Embryonic facial prominence (tissue), 1 donor: Measurements from ENCODE around the gene TPP1.
A peak's percentile ranks its signal among the peaks of the same experiment; 100 is the strongest.

ENCODE experiments used
- DNase-seq: peaks from one replicate; pipeline ENCODE4 v3.0.0-alpha.2; 2016; ENCODE audit errors: extremely low spot score

Gene TPP1

GRCh38 chr11:6627762-6628241, 8.6 kb upstream of the TPP1 start:
- no peak for DNase-seq

- DNase-seq, result no peak
Observed at GRCh38 chr11:6626971-6627761, 7.9 kb upstream of the TPP1 start.

GRCh38 chr11:6625832-6626420, 6.7 kb upstream of the TPP1 start:
- DNase-seq, result no peak

GRCh38 chr11:6625156-6625831, 6.1 kb upstream of the TPP1 start:
- DNase-seq, result no peak

GRCh38 chr11:6623391-6624363, 4.5 kb upstream of the TPP1 start:
- no peak for DNase-seq

- no peak for DNase-seq
Observed at GRCh38 chr11:6622261-6623171, 3.3 kb upstream of the TPP1 start.

- no peak for DNase-seq
Observed at GRCh38 chr11:6621711-6622211, 2.5 kb upstream of the TPP1 start.

- DNase-seq, result no peak
Observed at GRCh38 chr11:6620636-6621035, 1.4 kb upstream of the TPP1 start.

- DNase-seq, result no peak
Observed at GRCh38 chr11:6618117-6619003, 862 bp downstream of the TPP1 start.

GRCh38 chr11:6617315-6617781, 1.9 kb downstream of the TPP1 start:
- no peak for DNase-seq

- DNase-seq, result no peak
Observed at GRCh38 chr11:6616596-6617250, 2.5 kb downstream of the TPP1 start.

GRCh38 chr11:6615882-6616585, 3.2 kb downstream of the TPP1 start:
- no peak for DNase-seq

GRCh38 chr11:6615046-6615445, 4.2 kb downstream of the TPP1 start:
- no peak for DNase-seq

- DNase-seq, result no peak
Observed at GRCh38 chr11:6614446-6614845, 4.8 kb downstream of the TPP1 start.

- DNase-seq, result no peak
Observed at GRCh38 chr11:6613496-6613895, 5.7 kb downstream of the TPP1 start.

- peak; percentile 93 for DNase-seq
Observed at GRCh38 chr11:6612213-6613041, 6.8 kb downstream of the TPP1 start, which contains the start of gene TAF10. Gene TAF10 (minus strand): TSS chr11:6612216. CDS start chr11:6612189, 27 bp downstream.

- DNase-seq, result no peak
Observed at GRCh38 chr11:6611963-6612212, 7.3 kb downstream of the TPP1 start.
